T47D (cell line): Measurements from ENCODE around the gene CLSTN1.
"Not testable (repeated sequence)": the region's sequence is repeated elsewhere in the genome, so short reads cannot be mapped to it uniquely, and the experiment has no call there.

ENCODE experiments used
- DNase-seq, 2 experiments: peaks; one replicate each; pipeline versions ENCODE4 v3.0.0 to v3.0.0-alpha.2; 2011 to 2012; ENCODE audit warnings: low read depth in 1 of 2, low spot score in 1 of 2
- JUND ChIP-seq: IDR thresholded peaks from 2 replicates; pipeline ENCODE4 v1.6.1; 2012; ENCODE audit warnings: low read depth
- in situ Hi-C: cut with HindIII; loops from 2 replicates; pipeline ENCODE4 v1.10.0; 2016; ENCODE audit warnings: low sequenced_read_pairs, low pct_unique_long_range_greater_than_20kb

The CLSTN1 gene

DNA sequence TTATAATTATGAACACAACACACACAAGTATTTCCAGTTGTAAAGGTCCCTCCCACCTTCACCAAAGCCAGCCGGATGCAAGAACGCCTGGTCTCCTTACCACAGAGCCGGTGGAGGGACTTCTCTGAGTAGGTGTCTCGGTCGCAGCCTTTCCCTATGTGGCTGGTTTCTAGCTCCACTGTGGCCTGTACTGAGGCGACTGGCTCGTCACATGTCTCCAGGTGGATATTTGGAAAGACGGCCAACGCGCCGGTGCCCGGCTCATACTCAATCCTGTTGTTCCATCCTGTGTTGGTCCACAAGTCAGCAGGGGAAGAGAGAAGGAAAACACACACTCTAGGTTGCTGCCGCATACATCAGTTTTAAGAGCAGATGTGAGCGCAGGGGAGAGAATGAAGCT, 74.4 kb downstream of the CLSTN1 start:
- TF ChIP-seq JUND = no peak
- in situ Hi-C loops = no loop called here
- DNase-seq = no peak

DNA sequence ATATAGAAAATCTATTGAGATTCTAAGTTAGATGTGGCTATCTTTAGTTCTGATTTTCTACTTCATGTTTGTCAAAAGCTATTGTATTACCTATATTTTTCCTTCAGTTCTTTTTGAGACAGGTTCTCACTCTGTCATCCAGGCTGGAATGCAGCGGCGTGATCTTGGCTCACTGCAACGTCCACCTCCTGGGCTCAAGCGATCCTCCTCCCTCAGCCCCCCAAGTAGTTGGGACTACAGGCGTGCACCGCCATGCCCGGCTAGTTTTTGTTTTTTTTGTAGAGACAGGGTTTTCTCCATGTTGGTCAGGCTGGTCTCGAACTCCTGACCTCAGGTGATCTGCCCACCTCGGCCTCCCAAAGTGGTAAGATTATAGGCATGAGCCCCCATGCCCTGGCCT, 75.4 kb downstream of the CLSTN1 start:
- in situ Hi-C loops, DNase-seq: not testable (repeated sequence)

DNA sequence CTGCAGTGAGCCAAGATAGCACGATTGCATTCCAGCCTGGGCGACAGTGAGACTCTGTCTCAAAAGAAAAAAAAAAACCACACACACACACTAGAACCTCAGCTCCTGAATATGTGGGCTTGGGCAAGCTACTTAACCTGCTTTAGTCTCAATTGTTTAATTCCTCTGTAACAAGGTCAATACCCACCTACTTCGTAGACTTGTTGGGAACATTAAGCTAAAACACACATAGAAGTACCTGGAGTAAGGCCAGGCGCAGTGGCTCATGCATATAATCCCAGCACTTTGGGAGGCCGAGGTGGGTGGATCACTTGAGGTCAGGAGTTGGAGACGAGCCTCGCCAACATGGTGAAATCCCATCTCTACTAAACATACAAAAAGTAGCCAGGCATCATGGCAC, 77.1 kb downstream of the CLSTN1 start:
- in situ Hi-C loops = no loop called here
- no peak for DNase-seq
- TF ChIP-seq JUND = no peak

DNA sequence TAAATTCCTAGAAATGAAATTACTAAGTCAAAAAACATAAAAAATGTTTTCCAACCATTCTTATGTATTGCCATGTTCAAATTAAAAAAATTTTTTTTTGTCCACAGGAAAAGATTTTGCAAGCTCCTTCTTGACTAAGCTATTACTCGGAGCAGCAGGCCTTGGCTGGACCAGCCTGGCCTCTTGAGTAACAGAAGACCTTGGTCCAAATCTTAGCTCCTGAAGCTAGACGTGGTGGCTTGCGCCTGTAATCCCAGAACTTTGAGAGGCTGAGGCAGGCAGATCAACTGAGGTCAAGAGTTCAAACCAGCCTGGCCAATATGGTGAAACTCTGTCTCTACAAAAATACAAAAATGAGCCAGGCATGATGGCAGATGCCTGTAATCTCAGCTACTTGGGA, 77.6 kb downstream of the CLSTN1 start:
- in situ Hi-C loops = no loop called here

DNA sequence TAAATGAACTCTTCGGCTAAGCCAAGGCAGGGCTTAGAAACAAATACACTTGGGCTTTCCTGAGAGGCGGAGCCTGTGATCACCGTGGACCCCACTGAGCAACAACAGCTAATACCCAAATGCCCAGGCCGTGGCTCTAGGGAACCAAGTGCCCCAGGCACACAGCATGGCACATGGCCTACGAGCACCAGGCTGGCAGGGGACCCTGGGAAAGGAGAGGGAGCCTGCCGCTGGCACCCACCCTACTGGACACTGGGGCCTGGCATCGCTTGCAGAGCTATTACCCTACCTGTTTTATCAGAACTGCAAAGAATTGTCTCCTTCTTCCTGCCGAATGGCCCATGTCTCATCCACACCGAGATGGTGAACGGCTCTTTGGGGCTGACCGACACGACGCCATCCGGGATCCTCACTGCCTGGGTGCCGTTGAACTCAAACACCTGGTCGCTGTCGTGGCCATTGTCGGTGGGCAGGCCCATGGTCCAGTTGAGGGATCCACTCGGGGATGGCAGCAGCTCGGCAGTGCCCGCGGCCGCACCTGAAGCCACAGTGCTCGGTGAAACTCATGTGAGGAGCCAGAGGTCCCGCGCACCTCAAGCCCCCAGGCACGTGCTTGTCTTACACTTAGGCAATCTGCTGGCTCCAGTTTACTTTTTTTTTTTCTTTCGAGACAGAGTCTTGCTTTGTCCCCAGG, 79.5 kb downstream of the CLSTN1 start:
- TF ChIP-seq JUND = no peak
- DNase-seq = no peak
- in situ Hi-C loops = no loop called here

More for the DNA sequence above, 77.6 kb downstream of the CLSTN1 start:
- TF ChIP-seq JUND = no peak
- DNase-seq = no peak

DNA sequence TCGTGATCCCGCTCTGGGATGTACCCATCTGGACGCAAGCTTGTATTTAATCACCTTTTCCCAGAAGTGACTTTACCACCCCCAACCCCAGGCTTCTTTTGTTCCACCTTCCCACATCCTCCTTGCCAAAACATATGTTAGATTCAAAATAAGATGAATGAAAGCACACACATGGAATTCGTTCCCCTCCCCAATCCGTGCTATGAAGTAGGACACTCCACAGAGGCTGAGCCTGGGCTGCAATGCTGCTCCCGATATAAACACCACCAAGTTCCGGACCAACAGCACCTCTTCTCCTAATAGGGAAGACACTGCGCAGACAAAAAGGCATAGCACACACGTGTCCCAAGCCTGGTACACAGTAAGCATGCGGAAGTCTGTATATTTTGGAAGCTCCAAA, 86.1 kb downstream of the CLSTN1 start:
- no peak for TF ChIP-seq JUND
- in situ Hi-C loops = no loop called here
- DNase-seq = no peak

DNA sequence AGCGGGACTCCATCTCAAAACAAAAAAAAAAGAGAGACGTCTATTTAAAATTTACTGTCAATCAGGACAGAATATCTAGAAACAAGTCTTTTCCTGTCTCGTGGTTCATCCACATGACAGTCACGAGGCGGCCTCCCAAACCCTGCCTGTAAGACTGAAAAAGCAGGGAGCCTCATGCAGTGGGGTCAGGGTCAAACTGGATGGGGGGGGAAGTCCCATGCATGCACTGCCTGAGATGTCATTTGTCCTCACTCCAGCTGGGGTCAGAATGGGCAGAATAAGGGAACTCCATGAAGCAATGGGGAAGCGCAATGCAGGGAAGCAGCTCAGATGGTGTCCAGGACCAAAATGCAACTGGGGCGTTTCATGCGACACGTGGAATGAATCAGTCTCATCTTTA, 86.7 kb downstream of the CLSTN1 start:
- DNase-seq = no peak
- TF ChIP-seq JUND = no peak
- in situ Hi-C loops = no loop called here

DNA sequence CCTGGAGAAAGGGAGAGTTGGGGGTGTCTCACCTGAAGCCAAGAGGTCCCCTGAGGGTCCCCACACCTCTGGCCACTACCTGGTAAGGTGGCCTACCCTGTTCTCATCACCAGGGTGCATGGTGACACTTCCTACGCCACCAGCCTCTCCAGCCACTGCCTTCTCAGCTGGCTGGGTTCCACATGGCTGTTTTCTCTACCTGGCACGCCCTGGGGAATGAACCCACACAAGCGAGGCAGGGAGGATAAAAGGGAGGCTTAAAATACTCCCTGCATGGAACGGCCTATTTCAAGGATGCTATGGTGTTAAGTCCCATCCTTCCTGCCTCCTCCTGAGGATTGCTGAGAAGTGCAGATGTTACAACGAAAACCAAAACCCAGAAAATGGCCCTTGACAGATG, 87.5 kb downstream of the CLSTN1 start:
- TF ChIP-seq JUND = no peak
- DNase-seq = no peak
- in situ Hi-C loops = no loop called here

DNA sequence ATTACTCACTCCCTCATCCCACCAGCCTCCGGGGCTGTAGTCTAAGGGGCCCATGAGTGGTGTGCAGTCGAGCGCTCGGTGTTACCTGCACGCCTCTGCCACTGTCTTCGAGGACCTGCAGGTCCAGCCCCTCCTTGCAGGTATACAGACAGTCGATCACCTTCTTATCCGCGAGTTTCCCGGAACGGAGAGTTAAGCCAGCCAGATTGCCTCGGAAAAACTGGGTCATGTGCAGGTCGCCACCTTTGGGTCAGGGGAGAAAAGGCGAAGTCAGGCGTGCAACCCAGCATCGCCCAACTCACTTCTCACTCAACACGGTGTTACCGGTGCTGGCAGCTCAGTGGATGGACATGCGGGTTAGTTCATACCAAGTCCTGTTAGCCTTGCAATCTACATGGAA, 88.0 kb downstream of the CLSTN1 start:
- in situ Hi-C loops = no loop called here
- no peak for DNase-seq
- TF ChIP-seq JUND = no peak

DNA sequence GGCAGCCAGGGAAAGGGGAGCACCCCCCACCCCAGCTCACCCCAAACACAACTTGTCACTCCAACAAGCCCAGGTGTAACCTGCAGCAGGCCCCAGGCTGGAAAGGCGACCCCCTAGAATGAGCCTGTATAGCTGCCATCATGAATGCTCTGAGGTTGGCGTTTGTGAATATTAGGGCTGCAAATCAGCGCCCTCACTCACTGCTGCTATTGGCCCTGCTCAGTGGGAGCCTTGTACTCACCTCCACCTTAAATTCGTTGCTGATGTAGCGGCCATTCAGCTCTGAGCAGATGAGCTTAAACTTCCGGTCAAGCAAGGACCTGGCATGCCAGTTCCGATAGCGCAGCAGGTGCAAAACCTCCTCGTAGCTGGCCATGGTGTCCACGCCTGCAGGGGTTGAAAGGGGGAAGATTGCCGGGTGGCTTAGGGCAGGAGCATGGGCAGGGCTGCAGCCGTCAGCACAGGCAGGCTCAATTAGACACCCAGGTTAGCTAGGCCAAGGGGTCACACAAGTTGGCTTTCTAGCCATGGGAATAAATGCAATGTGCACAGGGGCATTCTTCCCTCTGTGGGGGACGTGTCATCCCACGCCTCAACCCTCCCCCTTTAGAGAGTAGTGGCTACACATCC, 90.5 kb downstream of the CLSTN1 start:
- TF ChIP-seq JUND = no peak
- DNase-seq = no peak
- in situ Hi-C loops = no loop called here

DNA sequence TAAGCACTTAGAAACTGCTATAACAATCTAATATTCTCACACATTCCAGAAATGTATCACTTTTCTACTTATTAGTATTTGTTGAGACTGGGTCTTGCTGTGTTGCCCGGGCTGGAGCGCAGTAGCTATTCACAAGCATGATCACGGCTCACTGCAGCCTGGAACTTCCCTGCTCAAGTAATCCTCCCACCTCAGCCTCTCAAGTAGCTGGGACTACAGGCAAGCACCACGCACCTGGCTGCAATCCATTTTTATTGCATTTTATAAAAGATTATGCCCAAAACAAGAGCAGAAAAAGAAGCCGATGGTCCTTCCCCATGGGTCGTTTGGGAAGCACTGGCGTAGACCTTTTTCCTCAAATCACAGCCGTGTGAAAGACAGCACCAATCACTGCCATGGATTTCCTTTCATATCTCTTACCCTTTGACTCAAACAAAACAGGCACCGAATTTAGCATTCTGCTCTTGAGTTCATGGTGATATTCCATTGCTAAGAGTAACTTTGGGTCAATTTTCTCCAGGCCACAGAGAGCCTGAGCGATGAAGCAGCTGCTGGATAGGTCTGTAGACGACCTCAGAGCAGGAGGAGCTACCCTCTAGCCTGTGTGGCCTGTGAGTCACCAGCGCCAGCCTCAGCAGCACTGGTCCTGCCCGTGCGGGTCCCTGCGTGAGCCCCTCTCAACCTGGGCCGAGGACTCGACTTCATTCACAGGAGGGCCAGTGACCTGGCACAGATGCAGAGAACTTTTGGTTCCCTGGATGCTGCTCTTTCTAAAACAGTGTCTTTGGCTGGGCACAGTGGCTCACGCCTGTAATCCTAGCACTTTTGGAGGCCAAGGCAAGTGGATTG, 91.4 kb downstream of the CLSTN1 start:
- in situ Hi-C loops = no loop called here
- no peak for TF ChIP-seq JUND
- no peak for DNase-seq

DNA sequence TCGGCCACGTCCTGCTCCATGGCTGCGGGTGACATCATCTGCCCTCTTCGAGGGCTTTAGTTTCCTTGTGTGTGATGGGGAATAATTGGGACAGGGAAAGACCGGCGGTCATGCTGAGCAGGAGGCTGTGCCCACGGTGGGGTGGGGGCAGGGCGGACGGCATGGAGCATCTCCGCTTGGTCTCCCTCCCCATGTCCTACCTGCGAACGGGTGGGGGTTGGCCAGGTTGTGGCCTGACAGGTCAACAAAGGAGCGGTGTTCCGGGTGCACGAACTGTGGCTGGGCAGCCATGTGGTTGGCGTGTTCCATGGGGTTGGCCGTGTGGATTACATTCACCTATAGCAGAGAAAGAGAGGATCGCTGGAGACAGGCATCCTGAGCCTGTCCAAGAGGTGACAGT, 92.2 kb downstream of the CLSTN1 start:
- in situ Hi-C loops = no loop called here
- TF ChIP-seq JUND = no peak
- no peak for DNase-seq

DNA sequence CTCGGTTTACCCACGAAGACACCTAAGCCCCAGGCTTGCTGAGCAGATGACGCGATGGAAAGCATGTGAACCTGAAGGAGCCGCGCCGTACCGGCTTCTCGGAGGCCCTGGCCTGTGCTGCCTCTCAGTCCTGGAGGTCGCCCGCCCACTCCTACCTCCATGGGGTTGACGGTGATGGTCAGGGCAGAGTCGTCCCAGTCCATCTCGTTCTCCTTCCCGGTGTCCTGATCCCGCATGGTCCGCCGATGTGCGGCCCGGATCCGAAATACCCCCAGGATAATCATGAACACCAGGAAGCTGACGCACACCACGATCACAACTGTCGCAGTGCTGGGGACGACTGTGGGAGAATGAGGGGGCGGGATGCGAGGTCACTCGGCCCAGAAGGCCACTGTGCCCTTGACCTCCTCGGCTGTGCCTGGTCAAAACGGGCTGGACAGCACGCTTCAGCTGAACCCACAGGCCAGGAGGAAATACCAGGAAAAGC, 92.7 kb downstream of the CLSTN1 start:
- no peak for DNase-seq
- no peak for TF ChIP-seq JUND
- in situ Hi-C loops = no loop called here
